ENCODE data around the gene SUDS3. TPM values are rescaled to one million over a fixed set of nuclear protein-coding genes. Genes with fewer than 3 reads are reported as not detected.

The SUDS3 gene
- total RNA-seq, 1 experiment from 2014 or later = 50.7 TPM

DNA sequence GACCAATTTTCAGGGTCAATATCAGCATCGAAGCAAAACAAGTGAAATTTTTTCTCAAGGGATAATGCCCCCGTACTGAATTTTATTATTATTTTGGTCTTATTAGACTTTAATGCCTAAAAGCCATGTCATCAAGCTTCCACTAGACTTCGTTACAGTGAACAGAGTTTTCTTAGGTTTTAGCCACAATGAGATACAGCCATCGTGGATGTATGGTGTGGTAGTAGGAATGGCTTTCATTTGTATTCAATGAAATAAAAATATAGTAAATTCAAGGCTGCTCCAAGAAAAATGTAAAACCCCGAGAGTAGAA lies 15.3 kb upstream of the SUDS3 start:
- Histone ChIP-seq H3K4me2 (peak overlapping the region; percentile 62), H3K36me3 (ENCODE audit: low read depth) (no peaks in the 10 kb centered on the region), H3K4me1 (replicated peaks; ENCODE audit: insufficient read depth) (peaks cover 44% of the 10 kb centered on the region), H4K20me1 (ENCODE audit: insufficient read depth) (no peaks in the 10 kb centered on the region), H3K9me3 (ENCODE audit: insufficient read depth, low read depth) (no peaks in the 10 kb centered on the region), H3K27me3 (ENCODE audit: insufficient read depth, low read depth) (no peaks in the 10 kb centered on the region), H3K79me2 (ENCODE audit: low read depth) (peaks cover 61% of the 10 kb centered on the region), H3K4me3 (no peak overlapping the region), H3F3A (ENCODE audit: insufficient read depth, low read depth) (peaks cover 30% of the 10 kb centered on the region), H2AFZ (no peak overlapping the region), H3K9me2 (ENCODE audit: insufficient read depth) (no peaks in the 10 kb centered on the region), H3K27ac (peak overlapping the region; percentile 88)
- TF ChIP-seq CTCF (conservative IDR thresholded peaks at IDR 0.05) = no peak
- TF ChIP-seq EZH2 (IDR thresholded peaks at IDR 0.05; ENCODE audit: low read depth) = no peak
- intact Hi-C loops (cut with micrococcal nuclease; ENCODE audit: unreplicated experiment) = no loop called here
- ChIA-PET CTCF (no interaction called here), POLR2A (ENCODE audit: unreplicated experiment) (no interaction called here)
- no peak for DNase-seq
- no TSS peak for BruUV-seq (replicated peaks)

- Histone ChIP-seq H3F3A (ENCODE audit: insufficient read depth, low read depth) (peaks cover 21% of the 10 kb centered on the region), H2AFZ (no peak overlapping the region), H3K9me3 (ENCODE audit: insufficient read depth, low read depth) (no peaks in the 10 kb centered on the region), H3K9me2 (ENCODE audit: insufficient read depth) (no peaks in the 10 kb centered on the region), H3K4me3 (no peak overlapping the region), H3K36me3 (ENCODE audit: low read depth) (no peaks in the 10 kb centered on the region), H3K27me3 (ENCODE audit: insufficient read depth, low read depth) (no peaks in the 10 kb centered on the region), H3K79me2 (ENCODE audit: low read depth) (peaks cover 62% of the 10 kb centered on the region), H3K4me2 (no peak overlapping the region), H3K4me1 (replicated peaks; ENCODE audit: insufficient read depth) (peaks cover 35% of the 10 kb centered on the region), H4K20me1 (ENCODE audit: insufficient read depth) (no peaks in the 10 kb centered on the region), H3K27ac (no peak overlapping the region)
- intact Hi-C loops (cut with micrococcal nuclease; ENCODE audit: unreplicated experiment) = no loop called here
- ChIA-PET CTCF (no interaction called here), POLR2A (ENCODE audit: unreplicated experiment) (no interaction called here)
- BruUV-seq (replicated peaks) = no TSS peak
- no peak for DNase-seq
- no peak for TF ChIP-seq EZH2 (IDR thresholded peaks at IDR 0.05; ENCODE audit: low read depth)
- TF ChIP-seq CTCF (conservative IDR thresholded peaks at IDR 0.05) = no peak
Measured at GRCh38 chr12:118361889-118362288, 14.5 kb upstream of the SUDS3 start.

- no TSS peak for BruUV-seq (replicated peaks)
- no peaks in the 10 kb centered on the region for H3K27me3 ChIP-seq (ENCODE audit: insufficient read depth, low read depth)
- POLR2A ChIA-PET (ENCODE audit: unreplicated experiment) = no interaction called here
- H3K9me3 ChIP-seq (ENCODE audit: insufficient read depth, low read depth) = no peaks in the 10 kb centered on the region
- H3K4me1 ChIP-seq (replicated peaks; ENCODE audit: insufficient read depth) = peaks cover 15% of the 10 kb centered on the region
- DNase-seq = no peak
- no peak overlapping the region for H3K4me2 ChIP-seq
- no peak overlapping the region for H3K4me3 ChIP-seq
- TF ChIP-seq EZH2 (IDR thresholded peaks at IDR 0.05; ENCODE audit: low read depth) (no peak), CTCF (conservative IDR thresholded peaks at IDR 0.05) (no peak)
- no peaks in the 10 kb centered on the region; the same call in 1 of the 2 replicates for H4K20me1 ChIP-seq (ENCODE audit: insufficient read depth)
- no peaks in the 10 kb centered on the region for H3K9me2 ChIP-seq (ENCODE audit: insufficient read depth)
- H2AFZ ChIP-seq = no peak overlapping the region
- CTCF ChIA-PET = no interaction called here
- H3K27ac ChIP-seq = no peak overlapping the region
- H3K36me3 ChIP-seq (ENCODE audit: low read depth) = no peaks in the 10 kb centered on the region
- intact Hi-C loops (cut with micrococcal nuclease; ENCODE audit: unreplicated experiment) = no loop called here
- peaks cover 5% of the 10 kb centered on the region; the same call in 1 of the 2 replicates for H3F3A ChIP-seq (ENCODE audit: insufficient read depth, low read depth)
- H3K79me2 ChIP-seq (ENCODE audit: low read depth) = peaks cover 84% of the 10 kb centered on the region
Measured at GRCh38 chr12:118368821-118369220, 7.5 kb upstream of the SUDS3 start.

All from PC-9 (cell line).